ENCODE data around the gene SGSM2.

Gene SGSM2

DNA sequence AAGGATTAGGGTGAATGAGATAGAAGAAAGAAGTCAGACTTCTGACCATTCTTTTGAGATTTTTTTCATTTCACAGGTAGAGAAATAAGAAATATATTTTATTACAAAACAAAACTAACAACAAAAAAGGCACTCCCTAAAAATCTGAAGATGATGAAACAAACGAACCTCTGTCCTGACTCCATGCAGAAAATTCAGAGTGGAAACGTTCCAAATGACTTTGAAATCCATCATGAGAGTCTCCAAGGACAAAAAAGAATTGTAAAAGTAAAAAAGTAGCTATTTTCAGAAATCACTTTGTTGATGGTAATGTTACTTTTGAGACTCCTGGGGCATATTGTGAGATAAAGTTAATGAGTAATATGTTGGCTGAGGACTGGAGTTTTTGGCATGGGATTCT lies 89.9 kb downstream of the SGSM2 start:
- no peak for DNase-seq

GRCh38 chr17:2427910-2428309 lies 90.6 kb downstream of the SGSM2 start:
- no peak for DNase-seq
